HG03520 (cell line): ENCODE data around the gene CCDC9B.

Experiments
- ATAC-seq: cut with Tn5 transposase; IDR thresholded peaks from one replicate; pipeline ENCODE4 v1.9.1; 2021; ENCODE audit warnings: mild to moderate bottlenecking, moderate library complexity; ENCODE audit not compliant: unreplicated experiment

Gene CCDC9B

GRCh38 chr15:40345867-40346578, 5.3 kb upstream of the CCDC9B start:
- no peak for ATAC-seq

GRCh38 chr15:40345225-40345866, 4.6 kb upstream of the CCDC9B start:
- ATAC-seq = no peak

GRCh38 chr15:40344631-40345120, 3.9 kb upstream of the CCDC9B start:
- ATAC-seq = no peak

- ATAC-seq = no peak
Observed at GRCh38 chr15:40344217-40344616, 3.5 kb upstream of the CCDC9B start.

- ATAC-seq = no peak
Observed at GRCh38 chr15:40343512-40343911, 2.8 kb upstream of the CCDC9B start.

GRCh38 chr15:40342416-40343320, 1.9 kb upstream of the CCDC9B start:
- no peak for ATAC-seq

GRCh38 chr15:40340038-40340739, 550 bp downstream of the CCDC9B start:
- no peak for ATAC-seq

- ATAC-seq = no peak
Observed at GRCh38 chr15:40339621-40339945, 1.2 kb downstream of the CCDC9B start.

GRCh38 chr15:40338921-40339620, 1.7 kb downstream of the CCDC9B start:
- no peak for ATAC-seq

GRCh38 chr15:40338041-40338657, 2.6 kb downstream of the CCDC9B start:
- ATAC-seq = peak; percentile 60

- ATAC-seq = no peak
Observed at GRCh38 chr15:40337597-40337996, 3.1 kb downstream of the CCDC9B start.

GRCh38 chr15:40336744-40337122, 4.0 kb downstream of the CCDC9B start:
- ATAC-seq = no peak

GRCh38 chr15:40335938-40336743, 4.6 kb downstream of the CCDC9B start:
- ATAC-seq = no peak

- no peak for ATAC-seq
Observed at GRCh38 chr15:40334941-40335795, 5.6 kb downstream of the CCDC9B start.

GRCh38 chr15:40334541-40334940, 6.2 kb downstream of the CCDC9B start:
- no peak for ATAC-seq

GRCh38 chr15:40333922-40334492, 6.7 kb downstream of the CCDC9B start:
- ATAC-seq = no peak

- ATAC-seq = no peak
Observed at GRCh38 chr15:40332113-40332781, 8.5 kb downstream of the CCDC9B start.
